Common myeloid progenitor, CD34-positive (primary cell): ENCODE results near the gene VIPR1.

Source experiments
- CTCF ChIA-PET: fragments of 350-600 bp; sonication (Branson Sonifier 250); formaldehyde crosslinking; loops from one replicate; lab custom pipeline; 2021; ENCODE audit warnings: antibody characterized with exemption; lab: Charles Lee
- POLR2A ChIA-PET: fragments of 350-600 bp; sonication (Branson Sonifier 250); formaldehyde crosslinking; loops from one replicate; lab custom pipeline; 2021; ENCODE audit warnings: antibody characterized with exemption; lab: Charles Lee
- DNase-seq, 3 donors: peaks; one replicate each; pipeline versions ENCODE4 v3.0.0 to v3.0.0-alpha.2; 2013
- H3K27ac ChIP-seq, 2 experiments: 1 replicate in 1 of 2; 2 replicates in 1 of 2; pipeline ENCODE4 v1.7.0; 2013; ENCODE audit warnings: inconsistent platforms in 2 of 2, low read length in 2 of 2, mild to moderate bottlenecking in 2 of 2, low read depth in 1 of 2, moderate library complexity in 1 of 2; ENCODE audit not compliant: severe bottlenecking in 2 of 2, insufficient read depth in 1 of 2, poor library complexity in 1 of 2
- H3K27me3 ChIP-seq, 5 experiments: replicated peaks in 2 of 5; 1 replicate in 3 of 5; 2 replicates in 2 of 5; pipeline versions ENCODE4 v1.6.1 to v1.7.0; 2013; ENCODE audit warnings: low read length in 4 of 5, mild to moderate bottlenecking in 2 of 5, moderate library complexity in 2 of 5, inconsistent platforms in 1 of 5; ENCODE audit not compliant: insufficient read depth in 5 of 5, control insufficient read depth in 4 of 5
- H3K36me3 ChIP-seq, 4 experiments: 1 replicate in 2 of 4; 2 replicates in 2 of 4; pipeline versions ENCODE4 v1.6.1 to v1.7.0; 2013; ENCODE audit warnings: low read length in 3 of 4, control low read depth in 1 of 4, mild to moderate bottlenecking in 1 of 4; ENCODE audit not compliant: control insufficient read depth in 4 of 4, insufficient read depth in 4 of 4
- H3K4me1 ChIP-seq, 4 experiments: 1 replicate in 3 of 4; 2 replicates in 1 of 4; pipeline versions ENCODE4 v1.6.1 to v1.7.1; 2013; ENCODE audit warnings: low read length in 3 of 4, mild to moderate bottlenecking in 3 of 4, control low read depth in 1 of 4, inconsistent platforms in 1 of 4, moderate library complexity in 1 of 4; ENCODE audit not compliant: control insufficient read depth in 4 of 4, insufficient read depth in 4 of 4; ENCODE audit errors: control extremely low read depth in 1 of 4
- H3K4me3 ChIP-seq, 7 experiments: 1 replicate in 4 of 7; 2 replicates in 3 of 7; pipeline versions ENCODE4 v1.5.1 to v1.7.0; 2013; ENCODE audit warnings: mild to moderate bottlenecking in 7 of 7, low read length in 6 of 7, moderate library complexity in 6 of 7, inconsistent platforms in 2 of 7, low read depth in 2 of 7, control low read depth in 1 of 7; ENCODE audit not compliant: insufficient read depth in 4 of 7, control insufficient read depth in 1 of 7; ENCODE audit errors: extremely low read depth in 1 of 7
- H3K9me3 ChIP-seq, 5 experiments: 1 replicate in 4 of 5; 2 replicates in 1 of 5; pipeline versions ENCODE4 v1.6.1 to v1.7.1; 2013; ENCODE audit warnings: low read length in 4 of 5, mild to moderate bottlenecking in 2 of 5, inconsistent platforms in 1 of 5, low read depth in 1 of 5, moderate library complexity in 1 of 5; ENCODE audit not compliant: control insufficient read depth in 4 of 5, insufficient read depth in 2 of 5; ENCODE audit errors: control extremely low read depth in 1 of 5
- WGBS: methylation state at CpG from one replicate; pipeline ENCODE4 v1.1.5; 2013; ENCODE audit not compliant: insufficient coverage; 5-methylcytosine and 5-hydroxymethylcytosine counted together

VIPR1 gene

GRCh38 chr3:42524751-42525150, 22.3 kb downstream of the VIPR1 start:
- no CpG with 5 or more reads among the region's 3 CpGs for WGBS
- POLR2A ChIA-PET, result no interaction called here
- Histone ChIP-seq H3K27ac (no peak overlapping the region), H3K36me3 (no peaks in the 10 kb centered on the region), H3K27me3 (no peaks in the 10 kb centered on the region), H3K9me3 (no peaks in the 10 kb centered on the region), H3K4me1 (peaks cover 0 to 58% (median 13%) of the 10 kb centered on the region in 4 experiments), H3K4me3 (no peak overlapping the region)
- no peak for DNase-seq
- CTCF ChIA-PET, result interaction anchor here (0.9 to 3.3 kb wide), 3 partner anchors 10 to 37 kb away, joined by 3 to 14 read pairs (median 3); partner anchors contain the start of gene VIPR1

GRCh38 chr3:42525212-42525611, 22.8 kb downstream of the VIPR1 start:
- ChIA-PET POLR2A (no interaction called here), CTCF (interaction anchor here (1.3 to 3.3 kb wide), 2 partner anchors 12 to 24 kb away, joined by 5 to 14 read pairs; partner anchors contain the start of gene VIPR1)
- Histone ChIP-seq H3K36me3 (no peaks in the 10 kb centered on the region), H3K9me3 (no peaks in the 10 kb centered on the region), H3K4me1 (peaks cover 0 to 60% (median 14%) of the 10 kb centered on the region in 4 experiments), H3K27me3 (no peaks in the 10 kb centered on the region), H3K27ac (no peak overlapping the region), H3K4me3 (no peak overlapping the region)
- 100% methylated on average over 2 of the region's 4 CpGs for WGBS
- no peak for DNase-seq

- 98% methylated on average over 11 of the region's 13 CpGs for WGBS
- ChIA-PET CTCF (interaction anchor here (1.1 to 3.3 kb wide), 4 partner anchors 11 to 82 kb away, joined by 3 to 14 read pairs (median 4); partner anchors contain the start of gene VIPR1), POLR2A (no interaction called here)
- Histone ChIP-seq H3K27me3 (no peaks in the 10 kb centered on the region), H3K4me1 (peaks cover 0 to 54% (median 9%) of the 10 kb centered on the region in 4 experiments), H3K9me3 (no peaks in the 10 kb centered on the region), H3K4me3 (no peak overlapping the region), H3K27ac (no peak overlapping the region), H3K36me3 (no peaks in the 10 kb centered on the region)
- no peak for DNase-seq
These were observed 23.4 kb downstream of the VIPR1 start for GRCh38 chr3:42525736-42526345.

GRCh38 chr3:42526616-42527367, 24.3 kb downstream of the VIPR1 start:
- no peaks in the 10 kb centered on the region for H3K9me3 ChIP-seq
- no peaks in the 10 kb centered on the region for H3K27me3 ChIP-seq
- H3K4me3 ChIP-seq, result no peak overlapping the region
- H3K36me3 ChIP-seq, result no peaks in the 10 kb centered on the region
- 71% methylated on average over 11 of the region's 15 CpGs for WGBS
- ChIA-PET CTCF (interaction anchor here (1.0 to 3.3 kb wide), 4 partner anchors 10 to 83 kb away, joined by 3 to 14 read pairs (median 4); partner anchors contain the start of gene VIPR1), POLR2A (interaction anchor here (0.6 kb wide), 1 partner anchor 64 kb away, joined by 3 read pairs; no protein-coding TSS in a partner anchor)
- peak in 2 of 3 donors; percentile 35 to 40 for DNase-seq
- H3K4me1 ChIP-seq, result peaks cover 0 to 54% (median 9%) of the 10 kb centered on the region in 4 experiments
- H3K27ac ChIP-seq, result no peak overlapping the region

GRCh38 chr3:42527368-42527917, 25.0 kb downstream of the VIPR1 start:
- Histone ChIP-seq H3K27ac (no peak overlapping the region), H3K36me3 (no peaks in the 10 kb centered on the region), H3K4me1 (peaks cover 0 to 54% (median 9%) of the 10 kb centered on the region in 4 experiments), H3K4me3 (no peak overlapping the region), H3K27me3 (no peaks in the 10 kb centered on the region), H3K9me3 (no peaks in the 10 kb centered on the region)
- DNase-seq, result no peak
- CTCF ChIA-PET, result interaction anchor here (1.0 to 3.3 kb wide), 3 partner anchors 9 to 26 kb away, joined by 3 to 14 read pairs (median 4); partner anchors contain the start of gene VIPR1
- 93% methylated on average over 10 of the region's 11 CpGs for WGBS
- POLR2A ChIA-PET, result no interaction called here

- Histone ChIP-seq H3K36me3 (no peaks in the 10 kb centered on the region), H3K27me3 (no peaks in the 10 kb centered on the region), H3K4me3 (no peak overlapping the region), H3K27ac (no peak overlapping the region), H3K9me3 (no peaks in the 10 kb centered on the region), H3K4me1 (peaks cover 0 to 63% (median 9%) of the 10 kb centered on the region in 4 experiments)
- no peak for DNase-seq
- WGBS, result 56% methylated on average over 2 of the region's 2 CpGs
- CTCF ChIA-PET, result interaction anchor here (1.1 kb wide), 1 partner anchor 8 kb away, joined by 3 read pairs; no protein-coding TSS in a partner anchor
- POLR2A ChIA-PET, result interaction anchor here (0.6 kb wide), 1 partner anchor 1327 kb away, joined by 5 read pairs; no protein-coding TSS in a partner anchor
These were observed 27.0 kb downstream of the VIPR1 start for GRCh38 chr3:42529468-42529867.
